ENCODE data around the gene ANKRD17. TPM values are rescaled to one million over a fixed set of nuclear protein-coding genes. Genes with fewer than 3 reads are reported as not detected.
A peak's percentile ranks its signal among the peaks of the same experiment; 100 is the strongest.
"Not testable (repeated sequence)": the region's sequence is repeated elsewhere in the genome, so short reads cannot be mapped to it uniquely, and the experiment has no call there.

The ANKRD17 gene
- total RNA-seq: 10 to 100 TPM; 61.6 to 65.0 TPM

DNA sequence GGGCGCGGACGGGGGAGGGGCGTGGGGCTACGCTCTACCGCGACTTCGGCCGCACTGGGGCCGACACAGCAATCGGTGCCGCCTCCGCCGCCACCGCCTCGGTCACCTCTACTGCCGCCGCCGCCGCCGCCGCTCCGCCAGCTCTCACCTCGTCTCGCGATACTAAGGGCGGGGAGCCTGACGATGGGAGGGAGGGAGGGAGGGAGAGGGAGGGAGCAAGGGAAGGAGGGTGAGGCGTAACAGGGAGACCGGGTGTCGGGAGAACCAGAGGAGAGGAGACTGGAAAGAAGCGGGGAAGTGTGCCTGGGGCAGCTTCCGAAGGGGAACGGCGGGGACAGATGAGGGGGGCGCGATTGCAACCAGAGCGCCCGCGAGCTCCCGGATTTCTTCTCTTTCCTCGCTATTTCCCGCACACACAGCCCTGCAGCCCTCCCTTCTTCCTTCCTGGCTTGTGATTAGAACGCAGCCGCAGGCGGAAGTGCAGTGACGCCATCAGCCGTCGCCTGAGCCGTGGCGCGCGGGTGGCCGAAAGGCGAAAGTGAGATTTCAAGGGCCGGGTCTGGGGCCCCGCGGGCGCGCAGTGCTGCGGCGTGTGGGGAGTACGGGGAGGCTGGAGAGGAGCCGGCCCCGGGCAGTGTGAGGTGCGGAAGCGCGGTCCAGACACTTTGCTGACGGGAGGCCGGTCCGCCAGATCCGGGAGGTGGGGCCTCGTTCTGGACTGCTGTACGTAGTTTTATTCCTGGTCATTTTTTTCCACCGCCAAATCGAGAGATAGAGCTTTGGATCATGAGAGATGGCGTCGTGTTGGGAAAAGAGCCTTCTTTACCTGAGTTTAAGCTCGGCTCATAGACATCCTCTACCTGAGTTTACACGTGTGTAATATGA is at the start of gene ANKRD17:
Gene ANKRD17 (minus strand): TSS at position 113 of the 885 bp plus-strand sequence. CDS start 130 bp downstream, outside the sequence.
- Mint-ChIP-seq H3K27ac (peak within 1 kb of the TSS; percentile 97), H3K27me3 (no peaks in the 10 kb centered on the region), H3K4me1 (peaks cover 47% of the 10 kb centered on the region), H3K36me3 (peaks cover 30% of the 10 kb centered on the region), H3K9me3 (no peaks in the 10 kb centered on the region), H3K4me3 (peak within 1 kb of the TSS; percentile 99)
- peak; percentile 91 for DNase-seq

DNA sequence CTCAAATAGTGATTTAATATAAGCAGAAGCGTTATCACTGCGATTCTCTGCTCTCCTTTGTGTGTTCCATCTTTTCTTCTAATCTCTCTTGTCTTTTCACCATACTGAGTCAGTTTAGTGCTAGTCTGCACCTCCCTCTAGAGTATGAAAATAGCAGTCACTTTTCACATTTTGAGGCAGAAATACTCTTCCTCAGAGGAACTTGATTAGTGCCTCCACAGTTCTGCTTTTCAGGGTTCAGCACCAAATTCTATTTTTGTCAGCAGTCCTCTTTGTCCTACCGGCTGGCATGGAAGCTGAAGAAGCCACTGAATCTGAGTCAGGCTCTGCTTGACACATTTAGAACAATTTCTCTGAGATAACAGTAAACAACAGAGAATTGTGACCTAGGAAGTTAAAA is 49.7 kb upstream of the ANKRD17 start:
- H3K36me3 Mint-ChIP-seq: no peaks in the 10 kb centered on the region
- no peaks in the 10 kb centered on the region for H3K9me3 Mint-ChIP-seq
- H3K4me3 Mint-ChIP-seq: no peak overlapping the region
- H3K27me3 Mint-ChIP-seq: no peaks in the 10 kb centered on the region
- no peak overlapping the region for H3K27ac Mint-ChIP-seq
- no peak for DNase-seq
- no peaks in the 10 kb centered on the region for H3K4me1 Mint-ChIP-seq

- Mint-ChIP-seq H3K36me3 (no peaks in the 10 kb centered on the region), H3K4me1 (no peaks in the 10 kb centered on the region)
These were observed 45.1 kb upstream of the ANKRD17 start for GRCh38 chr4:73303711-73304110.

DNA sequence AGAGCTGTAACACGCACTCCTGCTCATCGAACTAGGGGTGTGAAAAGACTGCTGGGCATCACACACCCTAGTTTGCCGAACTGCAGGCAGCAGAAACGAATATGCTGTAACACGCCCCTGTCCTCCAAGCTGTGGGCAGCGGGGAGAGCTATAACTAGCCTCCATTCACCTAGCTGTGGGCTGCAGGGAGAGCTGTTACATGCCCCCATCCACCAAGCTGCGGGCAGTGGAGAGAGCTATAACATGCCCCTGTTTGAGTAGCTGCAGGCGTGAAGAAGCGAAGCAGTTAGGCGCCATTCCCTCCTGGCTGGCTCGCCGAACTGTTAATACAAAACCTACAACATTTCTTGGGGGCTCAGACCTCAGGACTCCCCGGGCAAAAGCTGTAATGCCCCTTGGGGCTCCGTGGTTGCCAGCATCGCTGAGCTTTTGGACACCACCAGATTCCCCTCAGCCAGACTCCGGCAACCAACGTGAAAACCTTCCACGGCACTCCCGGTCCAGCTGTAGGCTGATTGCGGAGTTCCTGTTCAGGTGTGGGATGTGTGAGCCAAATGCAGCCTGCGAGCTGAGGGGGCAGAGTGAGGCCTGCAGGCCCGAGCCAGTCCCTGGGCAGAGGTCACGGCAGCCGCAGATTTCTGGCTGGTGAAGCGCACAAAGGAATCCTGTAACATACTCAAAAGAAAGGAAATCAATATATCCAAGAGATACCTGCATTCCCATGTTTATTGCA is 41.1 kb upstream of the ANKRD17 start:
- DNase-seq: no peak
- no peak overlapping the region for H3K4me3 Mint-ChIP-seq
- H3K27ac Mint-ChIP-seq: no peak overlapping the region
- H3K9me3 Mint-ChIP-seq: peaks cover 24% of the 10 kb centered on the region
- H3K36me3 Mint-ChIP-seq: peaks cover 9% of the 10 kb centered on the region
- H3K27me3 Mint-ChIP-seq: no peaks in the 10 kb centered on the region
- no peaks in the 10 kb centered on the region for H3K4me1 Mint-ChIP-seq

More at GRCh38 chr4:73303711-73304110, 45.1 kb upstream of the ANKRD17 start:
- H3K27me3 Mint-ChIP-seq: no peaks in the 10 kb centered on the region
- H3K9me3 Mint-ChIP-seq: peaks cover 9% of the 10 kb centered on the region
- H3K4me3 Mint-ChIP-seq: no peak overlapping the region
- DNase-seq: no peak
- no peak overlapping the region for H3K27ac Mint-ChIP-seq

- not testable (repeated sequence) for DNase-seq, H3K4me3 Mint-ChIP-seq, H3K27ac Mint-ChIP-seq, H3K4me1 Mint-ChIP-seq, H3K27me3 Mint-ChIP-seq
- peaks cover 47% of the 10 kb centered on the region for H3K36me3 Mint-ChIP-seq
- H3K9me3 Mint-ChIP-seq: peaks cover 35% of the 10 kb centered on the region
These were observed 34.1 kb upstream of the ANKRD17 start for GRCh38 chr4:73292661-73293060.

GRCh38 chr4:73281982-73282381 is 23.4 kb upstream of the ANKRD17 start:
- no peaks in the 10 kb centered on the region for H3K27me3 Mint-ChIP-seq
- peaks cover 3% of the 10 kb centered on the region for H3K4me1 Mint-ChIP-seq
- peaks cover 36% of the 10 kb centered on the region for H3K36me3 Mint-ChIP-seq
- H3K9me3 Mint-ChIP-seq: peaks cover 12% of the 10 kb centered on the region
- H3K4me3 Mint-ChIP-seq: no peak overlapping the region
- H3K27ac Mint-ChIP-seq: no peak overlapping the region
- no peak for DNase-seq

GRCh38 chr4:73281396-73281795 is 22.8 kb upstream of the ANKRD17 start:
- DNase-seq: no peak
- Mint-ChIP-seq H3K9me3 (peaks cover 11% of the 10 kb centered on the region), H3K4me3 (no peak overlapping the region), H3K27me3 (no peaks in the 10 kb centered on the region), H3K36me3 (peaks cover 32% of the 10 kb centered on the region), H3K4me1 (peaks cover 3% of the 10 kb centered on the region), H3K27ac (no peak overlapping the region)

DNA sequence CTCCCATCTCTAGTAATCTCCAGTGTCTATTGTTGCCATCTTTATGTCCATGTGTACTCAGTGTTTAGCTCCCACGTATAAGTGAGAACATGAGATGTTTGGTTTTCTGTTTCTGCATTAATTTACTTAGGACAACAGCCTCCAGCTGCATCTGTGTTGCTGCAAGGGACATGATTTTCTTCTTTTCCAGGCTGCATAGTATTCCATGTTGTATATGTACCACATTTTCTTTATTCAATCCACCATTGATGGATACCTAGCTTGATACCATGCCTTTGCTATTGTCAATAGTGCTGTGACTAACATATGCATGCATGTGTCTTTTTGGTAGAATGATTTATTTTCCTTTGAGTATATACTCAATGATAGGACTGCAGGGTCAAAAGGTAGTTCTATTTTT is 18.6 kb upstream of the ANKRD17 start:
- Mint-ChIP-seq H3K36me3 (peaks cover 21% of the 10 kb centered on the region), H3K27ac (no peak overlapping the region), H3K9me3 (peaks cover 11% of the 10 kb centered on the region), H3K4me1 (peaks cover 13% of the 10 kb centered on the region), H3K4me3 (no peak overlapping the region), H3K27me3 (no peaks in the 10 kb centered on the region)
- no peak for DNase-seq

DNA sequence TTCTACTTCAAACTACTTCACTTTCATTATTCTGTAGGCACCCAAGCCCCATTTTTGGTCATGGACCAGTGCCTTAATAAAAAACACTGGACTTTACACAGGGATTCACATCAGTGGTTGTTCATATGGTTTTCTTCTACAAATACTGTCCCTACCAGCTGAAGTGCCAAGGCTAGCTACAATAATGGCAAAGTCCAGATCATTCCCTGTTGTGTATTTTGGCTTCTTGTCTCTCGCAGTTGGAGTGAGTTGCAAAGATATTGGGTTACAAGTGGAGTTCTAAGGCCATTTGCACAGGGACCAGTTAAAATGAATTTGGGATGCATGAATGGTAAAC is 16.7 kb upstream of the ANKRD17 start:
- no peak for DNase-seq
- peaks cover 10% of the 10 kb centered on the region for H3K4me1 Mint-ChIP-seq
- H3K4me3 Mint-ChIP-seq: no peak overlapping the region
- H3K36me3 Mint-ChIP-seq: peaks cover 5% of the 10 kb centered on the region
- H3K9me3 Mint-ChIP-seq: peaks cover 11% of the 10 kb centered on the region
- H3K27ac Mint-ChIP-seq: no peak overlapping the region
- no peaks in the 10 kb centered on the region for H3K27me3 Mint-ChIP-seq

GRCh38 chr4:73272816-73273215 is 14.2 kb upstream of the ANKRD17 start:
- no peak for DNase-seq
- peaks cover 5% of the 10 kb centered on the region for H3K9me3 Mint-ChIP-seq
- H3K27me3 Mint-ChIP-seq: no peaks in the 10 kb centered on the region
- H3K4me1 Mint-ChIP-seq: peaks cover 10% of the 10 kb centered on the region
- no peak overlapping the region for H3K27ac Mint-ChIP-seq
- peaks cover 5% of the 10 kb centered on the region for H3K36me3 Mint-ChIP-seq
- no peak overlapping the region for H3K4me3 Mint-ChIP-seq

- H3K36me3 Mint-ChIP-seq: peaks cover 3% of the 10 kb centered on the region
- H3K27me3 Mint-ChIP-seq: no peaks in the 10 kb centered on the region
- no peak overlapping the region for H3K4me3 Mint-ChIP-seq
- no peak for DNase-seq
- H3K4me1 Mint-ChIP-seq: peaks cover 11% of the 10 kb centered on the region
- no peak overlapping the region for H3K27ac Mint-ChIP-seq
- no peaks in the 10 kb centered on the region for H3K9me3 Mint-ChIP-seq
These were observed 8.5 kb upstream of the ANKRD17 start for GRCh38 chr4:73267050-73267449.

DNA sequence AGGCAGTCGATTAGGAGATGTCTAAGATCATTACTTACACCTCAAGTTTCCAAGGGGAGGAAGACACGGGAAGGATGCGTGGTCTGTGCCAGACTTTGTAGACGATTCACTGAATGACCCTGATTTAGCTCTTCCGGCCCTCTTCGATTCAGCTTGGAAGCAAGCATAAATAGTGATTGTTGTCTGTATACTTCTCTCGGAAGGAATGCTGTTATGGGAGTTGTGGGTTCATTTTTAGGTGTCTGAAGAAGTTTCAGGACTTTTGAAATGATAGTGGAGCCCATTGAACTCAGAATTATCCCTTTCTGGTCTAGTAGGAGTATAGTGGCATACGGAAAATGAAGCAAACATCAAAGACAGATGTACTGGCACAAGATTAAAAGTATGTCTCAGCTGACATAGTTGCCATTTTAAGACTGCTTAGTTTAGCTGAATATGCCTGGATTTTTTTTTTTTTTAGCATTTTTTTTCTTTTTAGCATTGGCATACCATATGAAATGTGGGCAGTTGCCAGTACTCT is 1.0 kb upstream of the ANKRD17 start:
- peak overlapping the region; percentile 97 for H3K27ac Mint-ChIP-seq
- H3K4me1 Mint-ChIP-seq: peaks cover 42% of the 10 kb centered on the region
- H3K36me3 Mint-ChIP-seq: peaks cover 26% of the 10 kb centered on the region
- DNase-seq: no peak
- peak overlapping the region; percentile 99 for H3K4me3 Mint-ChIP-seq
- no peaks in the 10 kb centered on the region for H3K27me3 Mint-ChIP-seq
- H3K9me3 Mint-ChIP-seq: no peaks in the 10 kb centered on the region

DNA sequence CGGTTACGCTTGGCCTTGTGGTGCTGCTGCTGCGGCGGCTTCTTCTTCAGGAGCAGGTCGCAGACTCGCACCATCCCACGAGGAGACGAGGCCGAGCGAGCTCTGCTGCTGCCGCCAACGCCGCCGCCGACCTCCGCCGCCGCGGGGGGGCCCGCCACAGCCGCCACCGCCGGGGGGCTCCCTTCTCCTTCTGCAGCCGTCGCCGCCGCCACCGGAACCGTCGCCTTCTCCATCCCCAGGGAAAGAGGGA is 237 bp downstream of the ANKRD17 start:
- peak overlapping the region; percentile 97 for H3K27ac Mint-ChIP-seq
- DNase-seq: no peak
- no peaks in the 10 kb centered on the region for H3K9me3 Mint-ChIP-seq
- H3K27me3 Mint-ChIP-seq: no peaks in the 10 kb centered on the region
- peaks cover 27% of the 10 kb centered on the region for H3K36me3 Mint-ChIP-seq
- H3K4me3 Mint-ChIP-seq: peak overlapping the region; percentile 99
- H3K4me1 Mint-ChIP-seq: peaks cover 51% of the 10 kb centered on the region

DNA sequence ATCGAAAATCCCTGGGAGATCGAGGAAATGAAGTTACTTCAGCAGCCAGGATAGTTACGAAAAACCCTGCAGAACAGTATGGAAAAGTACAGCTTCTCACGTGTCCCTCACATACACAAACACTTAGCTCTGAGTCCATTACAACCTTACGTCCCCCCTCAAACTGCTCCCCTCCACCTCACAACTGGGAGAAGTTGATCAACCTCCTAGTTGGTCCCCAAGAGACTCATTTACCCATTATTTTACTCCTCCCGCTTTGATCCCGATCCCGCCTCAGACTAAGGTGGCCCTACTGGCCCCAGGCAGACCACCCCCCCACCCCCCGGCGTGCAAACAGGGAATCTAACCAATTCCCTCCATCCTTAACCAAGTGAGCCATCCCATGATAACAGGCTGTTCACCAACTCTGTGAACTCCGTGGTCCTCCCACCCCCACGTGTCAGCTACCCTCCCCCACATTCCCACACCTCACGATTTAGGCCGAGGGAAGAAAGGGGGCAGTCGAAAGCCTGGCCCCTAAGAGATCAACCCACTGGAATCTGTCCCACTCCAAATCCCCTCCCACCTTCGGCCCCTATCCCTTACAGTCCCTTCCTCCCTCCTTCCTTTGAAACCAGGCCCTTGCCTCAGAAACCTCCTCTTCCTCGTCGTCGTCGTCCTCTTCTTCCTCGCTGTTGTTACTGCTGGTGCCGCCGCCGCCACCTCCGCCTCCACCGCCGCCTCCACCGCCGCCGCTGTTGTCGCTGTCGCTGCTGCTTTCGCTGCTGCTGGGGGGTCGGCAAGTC is 755 bp downstream of the ANKRD17 start:
- Mint-ChIP-seq H3K27ac (peak overlapping the region; percentile 97), H3K4me1 (peaks cover 53% of the 10 kb centered on the region), H3K27me3 (no peaks in the 10 kb centered on the region), H3K9me3 (no peaks in the 10 kb centered on the region), H3K4me3 (peak overlapping the region; percentile 99), H3K36me3 (peaks cover 32% of the 10 kb centered on the region)
- DNase-seq: peak; percentile 6

GRCh38 chr4:73257234-73257633 is 1.4 kb downstream of the ANKRD17 start:
- Mint-ChIP-seq H3K9me3 (no peaks in the 10 kb centered on the region), H3K27me3 (no peaks in the 10 kb centered on the region)

More at GRCh38 chr4:73257234-73257633, 1.4 kb downstream of the ANKRD17 start:
- Mint-ChIP-seq H3K4me3 (peak overlapping the region; percentile 99), H3K27ac (peak overlapping the region; percentile 97), H3K4me1 (peaks cover 54% of the 10 kb centered on the region), H3K36me3 (peaks cover 35% of the 10 kb centered on the region)
- DNase-seq: peak; percentile 51

Measured in activated naive CD8-positive, alpha-beta T cell treated with anti-CD3 and anti-CD28 coated beads for 36 hours (primary cell).